ENCODE measurements around the gene ETV5. TPM values are rescaled to one million over a fixed set of nuclear protein-coding genes. Genes with fewer than 3 reads are reported as not detected.

The ETV5 gene
- total and polyA plus RNA-seq, 2 of the 4 experiments (the other 2 are of a cell fraction): 15.7 to 20.1 TPM

GRCh38 chr3:186053954-186054791 is 54.7 kb downstream of the ETV5 start:
- Histone ChIP-seq H4K20me1 (ENCODE audit: insufficient read depth, low read length) (no peaks in the 10 kb centered on the region), H3K18ac (ENCODE audit: low read depth, low read length) (no peak overlapping the region), H4K5ac (ENCODE audit: low read depth, low read length) (no peak overlapping the region), H3K36me3 (ENCODE audit: control insufficient read depth, insufficient read depth, low read length) (peaks cover 34% of the 10 kb centered on the region), H2BK120ac (ENCODE audit: low read depth, low read length) (no peak overlapping the region), H2AK5ac (ENCODE audit: low read depth, low read length) (no peak overlapping the region), H2AFZ (replicated peaks; ENCODE audit: low read length, poor library complexity) (no peak overlapping the region), H2BK20ac (ENCODE audit: low read depth, low read length) (no peak overlapping the region), H3K9me1 (ENCODE audit: insufficient read depth, low read length) (peaks cover 11% of the 10 kb centered on the region; the same call in 1 of the 2 replicates), H2BK5ac (ENCODE audit: low read depth, low read length, poor library complexity, severe bottlenecking) (no peak overlapping the region), H3K27ac (ENCODE audit: insufficient read depth, low read length) (no peak overlapping the region), H4K8ac (ENCODE audit: low read depth in 2 of 2, low read length in 2 of 2) (no peak overlapping the region), H3K9me3 (ENCODE audit: control insufficient read depth, insufficient read depth, low read length) (no peaks in the 10 kb centered on the region), H3K23ac (ENCODE audit: low read depth, low read length) (no peak overlapping the region), H4K91ac (ENCODE audit: insufficient read depth, low read depth, low read length) (no peak overlapping the region), H3K4me2 (ENCODE audit: low read depth, low read length) (no peak overlapping the region), H3K14ac (replicated peaks; ENCODE audit: low read depth, low read length) (no peak overlapping the region), H3K79me1 (ENCODE audit: low read depth in 1 of 2, low read length in 2 of 2) (peaks cover 0 to 18% of the 10 kb centered on the region in 2 experiments; a peak in 1 of 4 replicates), H3K27me3 (ENCODE audit: control insufficient read depth, insufficient read depth, low read length) (no peaks in the 10 kb centered on the region), H3K4me3 (ENCODE audit: insufficient read depth, low read depth, low read length) (no peak overlapping the region), H2BK15ac (ENCODE audit: low read depth, low read length) (no peak overlapping the region), H3K4me1 (ENCODE audit: control insufficient read depth, insufficient read depth, low read length) (peaks cover 8% of the 10 kb centered on the region; the same call in 1 of the 2 replicates), H3K9ac (ENCODE audit: low read depth, low read length) (no peak overlapping the region), H3K4ac (ENCODE audit: low read depth, low read length) (no peak overlapping the region), H3K56ac (ENCODE audit: extremely low read depth, insufficient read depth, low read length) (no peak overlapping the region), H2AK9ac (replicated peaks; ENCODE audit: low read depth, low read length, poor library complexity) (no peak overlapping the region)
- in situ Hi-C loops (cut with MboI; ENCODE audit: low sequenced_read_pairs): no loop called here
- TF ChIP-seq RAD21 (IDR thresholded peaks at IDR 0.05; ENCODE audit: low read length) (no peak), NFE2L2 (IDR thresholded peaks at IDR 0.05; ENCODE audit: low read depth, low read length) (no peak), CEBPB (IDR thresholded peaks at IDR 0.05; ENCODE audit: low read depth, low read length) (no peak), CHD1 (IDR thresholded peaks at IDR 0.05; ENCODE audit: low read depth, low read length) (no peak), POLR2A (IDR thresholded peaks at IDR 0.05; ENCODE audit: low read depth, low read length) (no peak), MAZ (IDR thresholded peaks at IDR 0.05; ENCODE audit: borderline replicate concordance, low read depth, low read length) (no peak), FOS (IDR thresholded peaks at IDR 0.05; ENCODE audit: low read depth, low read length) (0 out of 2 replicates have a peak, but pooled peaks have one; percentile 2)
- ATAC-seq (ENCODE audit: low read depth) (peak; percentile 83), DNase-seq (peak; percentile 73)
- ChIA-PET CTCF (no interaction called here), POLR2A (ENCODE audit: unreplicated experiment) (interaction anchor here (0.6 kb wide), 1 partner anchor 1477 kb away, joined by 3 read pairs; no protein-coding TSS in a partner anchor)
- dilution Hi-C loops (cut with HindIII; ENCODE audit: low sequenced_read_pairs, unreplicated experiment): no loop called here
- no TSS peak for BruUV-seq (replicated peaks)
- intact Hi-C loops (cut with micrococcal nuclease): loop anchor here (10.0 kb wide), 1 partner anchor 389 kb away; no protein-coding TSS in a partner anchor
- WGBS, 2 experiments (ENCODE audit: extremely low coverage in 2 of 2, insufficient read length in 1 of 2): 55% methylated on average over 3 of the region's 12 CpGs; no CpG with 5 or more reads in 1 of the 2 experiments

All from IMR-90 (cell line).